Breast epithelium (tissue), 4 donors: ENCODE data around the gene RELN. TPM values are rescaled to one million over a fixed set of nuclear protein-coding genes. Genes with fewer than 3 reads are reported as not detected.

Experiments used
- DNase-seq, 2 donors: peaks; one replicate each; pipeline ENCODE4 v3.0.0-alpha.2; 2019; ENCODE audit warnings: low spot score in 2 of 2
- H3K27ac ChIP-seq, 2 donors: fragments of 200-600 bp; sonication (generic) in 1 of 2; one replicate each; pipeline ENCODE4 v1.5.1; 2016 to 2019; ENCODE audit warnings: mild to moderate bottlenecking in 1 of 2
- H3K27me3 ChIP-seq, 2 donors: fragments of 200-600 bp; sonication (generic) in 1 of 2; one replicate each; pipeline versions ENCODE4 v1.5.1 to v1.6.0; 2017 to 2019; ENCODE audit warnings: control low read depth in 1 of 2, mild to moderate bottlenecking in 1 of 2
- H3K36me3 ChIP-seq: fragments of 200-600 bp; one replicate; pipeline ENCODE4 v1.5.1; 2019
- H3K4me1 ChIP-seq, 2 donors: fragments of 200-600 bp; sonication (generic); one replicate each; pipeline ENCODE4 v1.5.1; 2016 to 2019; ENCODE audit warnings: control low read depth in 1 of 2
- H3K4me3 ChIP-seq, 3 donors: fragments of 200-600 bp; sonication (generic); 1 replicate in 2 of 3; 2 replicates in 1 of 3; pipeline ENCODE4 v1.5.1; 2016 to 2019; ENCODE audit warnings: mild to moderate bottlenecking in 3 of 3, moderate library complexity in 2 of 3
- H3K9me3 ChIP-seq, 2 donors: fragments of 200-600 bp; sonication (generic) in 1 of 2; one replicate each; pipeline ENCODE4 v1.5.1; 2016 to 2019; ENCODE audit warnings: control low read depth in 1 of 2
- CTCF ChIP-seq, 3 donors: fragments of 450-650 bp; IDR thresholded peaks; one replicate each; pipeline ENCODE4 v1.5.1; 2016 to 2017; ENCODE audit warnings: antibody characterized with exemption in 3 of 3, mild to moderate bottlenecking in 3 of 3, moderate library complexity in 3 of 3
- POLR2A ChIP-seq: fragments of 450-650 bp; IDR thresholded peaks from one replicate; pipeline ENCODE4 v1.6.1; 2016; ENCODE audit warnings: antibody characterized with exemption, mild to moderate bottlenecking, moderate library complexity
- POLR2AphosphoS5 ChIP-seq, 3 donors: sonication (generic); formaldehyde crosslinking; IDR thresholded peaks; one replicate each; pipeline ENCODE4 v1.6.1; 2017; ENCODE audit warnings: antibody characterized with exemption in 3 of 3
- intact Hi-C: fragments of 100-400 bp; cut with DNase I; formaldehyde crosslinking; loops from one replicate; pipeline ENCODE4 v1.15.1; 2023; ENCODE audit warnings: low total_unique reads
- total RNA-seq, 3 donors: library from RNA; depleted of rRNA; stranded (reverse); fragments of >200 nt; gene quantifications; one replicate each; pipeline ENCODE4 v1.1.0, GENCODE V29; 2016

RELN gene
- total RNA-seq, 3 donors from 2014 or later: 3.0 to 9.8 (median 4.5) TPM

GRCh38 chr7:103632005-103632639, 357.3 kb downstream of the RELN start:
- intact Hi-C loops: no loop called here
- DNase-seq: no peak
- H3K36me3 ChIP-seq: no peaks in the 10 kb centered on the region
- H3K27ac ChIP-seq: no peak overlapping the region
- no peak for TF ChIP-seq POLR2A
- TF ChIP-seq POLR2AphosphoS5 (IDR thresholded peaks at IDR 0.05): no peak
- no peak for TF ChIP-seq CTCF (IDR thresholded peaks at IDR 0.05)
- no peaks in the 10 kb centered on the region for H3K27me3 ChIP-seq
- H3K4me1 ChIP-seq: no peaks in the 10 kb centered on the region
- no peak overlapping the region for H3K4me3 ChIP-seq
- H3K9me3 ChIP-seq: no peaks in the 10 kb centered on the region

- H3K36me3 ChIP-seq: no peaks in the 10 kb centered on the region
- no peak overlapping the region for H3K27ac ChIP-seq
- DNase-seq: no peak
- no peaks in the 10 kb centered on the region for H3K27me3 ChIP-seq
- TF ChIP-seq CTCF (IDR thresholded peaks at IDR 0.05): no peak
- TF ChIP-seq POLR2AphosphoS5 (IDR thresholded peaks at IDR 0.05): no peak
- no peak for TF ChIP-seq POLR2A
- no peaks in the 10 kb centered on the region for H3K9me3 ChIP-seq
- no peak overlapping the region for H3K4me3 ChIP-seq
- no peaks in the 10 kb centered on the region for H3K4me1 ChIP-seq
- intact Hi-C loops: no loop called here
Observed at GRCh38 chr7:103630318-103630717, 359.1 kb downstream of the RELN start.

GRCh38 chr7:103628742-103629141, 360.7 kb downstream of the RELN start:
- Histone ChIP-seq H3K27me3 (no peaks in the 10 kb centered on the region), H3K4me1 (no peaks in the 10 kb centered on the region), H3K4me3 (no peak overlapping the region), H3K27ac (no peak overlapping the region), H3K36me3 (no peaks in the 10 kb centered on the region), H3K9me3 (no peaks in the 10 kb centered on the region)
- TF ChIP-seq CTCF (IDR thresholded peaks at IDR 0.05) (no peak), POLR2A (no peak), POLR2AphosphoS5 (IDR thresholded peaks at IDR 0.05) (no peak)
- no peak for DNase-seq
- intact Hi-C loops: no loop called here

- intact Hi-C loops: no loop called here
- Histone ChIP-seq H3K4me1 (no peaks in the 10 kb centered on the region), H3K27ac (no peak overlapping the region), H3K9me3 (no peaks in the 10 kb centered on the region), H3K36me3 (no peaks in the 10 kb centered on the region), H3K27me3 (no peaks in the 10 kb centered on the region), H3K4me3 (no peak overlapping the region)
- TF ChIP-seq POLR2A: no peak
- DNase-seq: no peak
Observed at GRCh38 chr7:103626776-103627175, 362.7 kb downstream of the RELN start.

GRCh38 chr7:103622274-103622673, 367.2 kb downstream of the RELN start:
- intact Hi-C loops: no loop called here
- Histone ChIP-seq H3K27ac (no peak overlapping the region), H3K27me3 (no peaks in the 10 kb centered on the region), H3K4me1 (no peaks in the 10 kb centered on the region), H3K4me3 (no peak overlapping the region), H3K36me3 (no peaks in the 10 kb centered on the region), H3K9me3 (no peaks in the 10 kb centered on the region)
- no peak for DNase-seq
- TF ChIP-seq CTCF (IDR thresholded peaks at IDR 0.05) (no peak), POLR2AphosphoS5 (IDR thresholded peaks at IDR 0.05) (no peak), POLR2A (no peak)
